WTC11 (cell line): Measurements from ENCODE around the gene TMEM165. TPM values are rescaled to one million over a fixed set of nuclear protein-coding genes. Genes with fewer than 3 reads are reported as not detected.

ENCODE experiments used
- EMX1 ChIP-seq: fragments of 250-450 bp; sonication (Bioruptor Pico); IDR thresholded peaks from 2 replicates; pipeline ENCODE4 v1.8.0; 2021; ENCODE audit warnings: mild to moderate bottlenecking
- ESRRA ChIP-seq: sonication (generic); formaldehyde crosslinking; IDR thresholded peaks from 2 replicates; pipeline ENCODE4 v1.8.1; 2022; ENCODE audit warnings: mild to moderate bottlenecking, missing genetic modification reagents, borderline replicate concordance
- GABPB1 ChIP-seq: sonication (generic); formaldehyde crosslinking; IDR thresholded peaks from 2 replicates; pipeline ENCODE4 v1.8.1; 2023; ENCODE audit warnings: mild to moderate bottlenecking, missing genetic modification reagents
- HMGA2 ChIP-seq: fragments of 250-450 bp; sonication (Bioruptor Pico); IDR thresholded peaks from 2 replicates; pipeline ENCODE4 v1.4.0; 2021; ENCODE audit warnings: mild to moderate bottlenecking, moderate library complexity
- JUN ChIP-seq: sonication (generic); formaldehyde crosslinking; IDR thresholded peaks from 2 replicates; pipeline ENCODE4 v1.8.0; 2023; ENCODE audit warnings: mild to moderate bottlenecking, missing genetic modification reagents
- MYBL2 ChIP-seq: sonication (generic); formaldehyde crosslinking; IDR thresholded peaks from 2 replicates; pipeline ENCODE4 v1.8.1; 2023; ENCODE audit warnings: mild to moderate bottlenecking, moderate library complexity, missing genetic modification reagents
- NFE2L1 ChIP-seq: sonication (generic); formaldehyde crosslinking; IDR thresholded peaks from 2 replicates; pipeline ENCODE4 v1.8.1; 2023; ENCODE audit warnings: missing genetic modification reagents
- NR2C2 ChIP-seq: sonication (generic); formaldehyde crosslinking; IDR thresholded peaks from 2 replicates; pipeline ENCODE4 v1.8.0; 2022; ENCODE audit warnings: mild to moderate bottlenecking, missing genetic modification reagents
- RELA ChIP-seq: sonication (generic); formaldehyde crosslinking; IDR thresholded peaks from 2 replicates; pipeline ENCODE4 v1.8.1; 2022; ENCODE audit warnings: missing genetic modification reagents, mild to moderate bottlenecking, borderline replicate concordance
- SMAD3 ChIP-seq: sonication (generic); formaldehyde crosslinking; IDR thresholded peaks from 2 replicates; pipeline ENCODE4 v1.8.0; 2022; ENCODE audit warnings: missing genetic modification reagents, mild to moderate bottlenecking, borderline replicate concordance
- SMAD4 ChIP-seq: sonication (generic); formaldehyde crosslinking; IDR thresholded peaks from 2 replicates; pipeline ENCODE4 v1.8.0; 2022; ENCODE audit warnings: mild to moderate bottlenecking, missing genetic modification reagents
- SP1 ChIP-seq: sonication (generic); formaldehyde crosslinking; conservative IDR thresholded peaks from 2 replicates; pipeline ENCODE4 v1.8.1; 2022; ENCODE audit warnings: missing genetic modification reagents
- TCF7 ChIP-seq: sonication (generic); formaldehyde crosslinking; IDR thresholded peaks from 2 replicates; pipeline ENCODE4 v1.8.0; 2022; ENCODE audit warnings: mild to moderate bottlenecking, low read depth, missing genetic modification reagents, moderate library complexity
- TEAD4 ChIP-seq: sonication (generic); formaldehyde crosslinking; IDR thresholded peaks from 2 replicates; pipeline ENCODE4 v1.8.0; 2022; ENCODE audit warnings: mild to moderate bottlenecking, missing genetic modification reagents
- ZNF138 ChIP-seq: sonication (generic); formaldehyde crosslinking; conservative IDR thresholded peaks from 2 replicates; pipeline ENCODE4 v1.8.1; 2022; ENCODE audit warnings: mild to moderate bottlenecking, moderate library complexity, missing genetic modification reagents
- total RNA-seq: library from RNA; stranded (reverse); gene quantifications from 3 replicates; pipeline ENCODE4 v1.2.3, GENCODE V29; 2021
- TF ChIP-seq, protein P1 (sequence below): sonication (generic); formaldehyde crosslinking; IDR thresholded peaks from 2 replicates; pipeline ENCODE4 v1.8.0; 2023; ENCODE audit warnings: mild to moderate bottlenecking, missing genetic modification reagents
- TF ChIP-seq, protein P2 (sequence below): fragments of 200-600 bp; IDR thresholded peaks from 2 replicates; pipeline ENCODE4 v1.8.0; 2022; ENCODE audit warnings: antibody characterized with exemption
- TF ChIP-seq, protein P3 (sequence below): sonication (generic); formaldehyde crosslinking; IDR thresholded peaks from 2 replicates; pipeline ENCODE4 v1.8.0; 2022; ENCODE audit warnings: mild to moderate bottlenecking, missing genetic modification reagents
- TF ChIP-seq, protein P4 (sequence below): sonication (generic); formaldehyde crosslinking; IDR thresholded peaks from 2 replicates; pipeline ENCODE4 v1.8.1; 2023; ENCODE audit warnings: mild to moderate bottlenecking, missing genetic modification reagents, moderate library complexity
- TF ChIP-seq, protein P5 (sequence below): fragments of 250-450 bp; sonication (Bioruptor Pico); IDR thresholded peaks from 2 replicates; pipeline ENCODE4 v1.9.0; 2021; ENCODE audit warnings: mild to moderate bottlenecking
- TF ChIP-seq, protein P6 (sequence below): sonication (generic); formaldehyde crosslinking; IDR thresholded peaks from 2 replicates; pipeline ENCODE4 v1.8.0; 2022; ENCODE audit warnings: missing genetic modification reagents
- TF ChIP-seq, protein P7 (sequence below): sonication (generic); formaldehyde crosslinking; IDR thresholded peaks from 2 replicates; pipeline ENCODE4 v1.8.1; 2023; ENCODE audit warnings: mild to moderate bottlenecking, missing genetic modification reagents
- TF ChIP-seq, protein P8 (sequence below): fragments of 250-450 bp; sonication (Bioruptor Pico); IDR thresholded peaks from 2 replicates; pipeline ENCODE4 v1.9.0; 2021; ENCODE audit warnings: moderate library complexity, mild to moderate bottlenecking, inconsistent platforms, borderline replicate concordance
- TF ChIP-seq, protein P9 (sequence below): sonication (generic); formaldehyde crosslinking; conservative IDR thresholded peaks from 2 replicates; pipeline ENCODE4 v1.8.1; 2023; ENCODE audit warnings: mild to moderate bottlenecking, low read depth, missing genetic modification reagents, moderate library complexity

The TMEM165 gene
- total RNA-seq, 1 experiment from 2014 or later, result 88.6 TPM

DNA sequence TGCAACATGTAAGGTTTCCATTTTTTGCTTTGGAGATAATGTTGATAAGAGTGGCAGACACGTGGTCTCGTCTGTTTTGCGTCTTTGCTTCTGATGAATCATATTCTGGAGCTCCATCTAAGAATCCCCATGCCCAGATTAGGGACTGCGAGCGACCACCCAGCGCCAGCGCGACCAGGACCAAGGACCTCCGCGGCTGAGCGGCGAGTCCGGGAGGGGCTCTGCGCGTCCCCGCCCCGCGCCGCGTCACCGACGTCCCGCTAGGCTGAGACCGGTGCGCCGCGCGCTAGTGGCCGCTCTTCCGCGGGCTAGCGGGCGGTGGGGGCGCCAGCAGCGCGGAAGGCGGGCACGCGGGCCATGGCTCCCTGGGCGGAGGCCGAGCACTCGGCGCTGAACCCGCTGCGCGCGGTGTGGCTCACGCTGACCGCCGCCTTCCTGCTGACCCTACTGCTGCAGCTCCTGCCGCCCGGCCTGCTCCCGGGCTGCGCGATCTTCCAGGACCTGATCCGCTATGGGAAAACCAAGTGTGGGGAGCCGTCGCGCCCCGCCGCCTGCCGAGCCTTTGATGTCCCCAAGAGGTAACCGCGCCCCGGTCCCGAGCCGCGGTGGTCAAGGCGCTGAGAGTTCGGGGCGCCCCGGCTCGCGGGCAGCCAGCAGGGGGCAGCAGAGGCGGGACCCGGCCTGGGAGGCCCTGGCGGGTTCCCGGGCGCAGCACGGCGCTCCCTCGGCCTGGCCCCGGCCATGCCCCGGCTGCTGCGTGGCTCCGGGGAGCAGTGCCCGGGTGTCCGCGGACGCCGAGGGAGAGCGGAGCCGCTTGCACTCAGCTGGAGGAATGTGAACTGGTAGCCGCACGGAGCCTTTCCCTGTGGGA lies 49.5 kb upstream of the TMEM165 start, which contains the start of gene SRD5A3 (continued):
- TF ChIP-seq, protein P1, sequence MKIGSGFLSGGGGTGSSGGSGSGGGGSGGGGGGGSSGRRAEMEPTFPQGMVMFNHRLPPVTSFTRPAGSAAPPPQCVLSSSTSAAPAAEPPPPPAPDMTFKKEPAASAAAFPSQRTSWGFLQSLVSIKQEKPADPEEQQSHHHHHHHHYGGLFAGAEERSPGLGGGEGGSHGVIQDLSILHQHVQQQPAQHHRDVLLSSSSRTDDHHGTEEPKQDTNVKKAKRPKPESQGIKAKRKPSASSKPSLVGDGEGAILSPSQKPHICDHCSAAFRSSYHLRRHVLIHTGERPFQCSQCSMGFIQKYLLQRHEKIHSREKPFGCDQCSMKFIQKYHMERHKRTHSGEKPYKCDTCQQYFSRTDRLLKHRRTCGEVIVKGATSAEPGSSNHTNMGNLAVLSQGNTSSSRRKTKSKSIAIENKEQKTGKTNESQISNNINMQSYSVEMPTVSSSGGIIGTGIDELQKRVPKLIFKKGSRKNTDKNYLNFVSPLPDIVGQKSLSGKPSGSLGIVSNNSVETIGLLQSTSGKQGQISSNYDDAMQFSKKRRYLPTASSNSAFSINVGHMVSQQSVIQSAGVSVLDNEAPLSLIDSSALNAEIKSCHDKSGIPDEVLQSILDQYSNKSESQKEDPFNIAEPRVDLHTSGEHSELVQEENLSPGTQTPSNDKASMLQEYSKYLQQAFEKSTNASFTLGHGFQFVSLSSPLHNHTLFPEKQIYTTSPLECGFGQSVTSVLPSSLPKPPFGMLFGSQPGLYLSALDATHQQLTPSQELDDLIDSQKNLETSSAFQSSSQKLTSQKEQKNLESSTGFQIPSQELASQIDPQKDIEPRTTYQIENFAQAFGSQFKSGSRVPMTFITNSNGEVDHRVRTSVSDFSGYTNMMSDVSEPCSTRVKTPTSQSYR, result no peak
- TF ChIP-seq, protein P2, sequence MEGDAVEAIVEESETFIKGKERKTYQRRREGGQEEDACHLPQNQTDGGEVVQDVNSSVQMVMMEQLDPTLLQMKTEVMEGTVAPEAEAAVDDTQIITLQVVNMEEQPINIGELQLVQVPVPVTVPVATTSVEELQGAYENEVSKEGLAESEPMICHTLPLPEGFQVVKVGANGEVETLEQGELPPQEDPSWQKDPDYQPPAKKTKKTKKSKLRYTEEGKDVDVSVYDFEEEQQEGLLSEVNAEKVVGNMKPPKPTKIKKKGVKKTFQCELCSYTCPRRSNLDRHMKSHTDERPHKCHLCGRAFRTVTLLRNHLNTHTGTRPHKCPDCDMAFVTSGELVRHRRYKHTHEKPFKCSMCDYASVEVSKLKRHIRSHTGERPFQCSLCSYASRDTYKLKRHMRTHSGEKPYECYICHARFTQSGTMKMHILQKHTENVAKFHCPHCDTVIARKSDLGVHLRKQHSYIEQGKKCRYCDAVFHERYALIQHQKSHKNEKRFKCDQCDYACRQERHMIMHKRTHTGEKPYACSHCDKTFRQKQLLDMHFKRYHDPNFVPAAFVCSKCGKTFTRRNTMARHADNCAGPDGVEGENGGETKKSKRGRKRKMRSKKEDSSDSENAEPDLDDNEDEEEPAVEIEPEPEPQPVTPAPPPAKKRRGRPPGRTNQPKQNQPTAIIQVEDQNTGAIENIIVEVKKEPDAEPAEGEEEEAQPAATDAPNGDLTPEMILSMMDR, result peak; percentile 80
- TF ChIP-seq, protein P3, sequence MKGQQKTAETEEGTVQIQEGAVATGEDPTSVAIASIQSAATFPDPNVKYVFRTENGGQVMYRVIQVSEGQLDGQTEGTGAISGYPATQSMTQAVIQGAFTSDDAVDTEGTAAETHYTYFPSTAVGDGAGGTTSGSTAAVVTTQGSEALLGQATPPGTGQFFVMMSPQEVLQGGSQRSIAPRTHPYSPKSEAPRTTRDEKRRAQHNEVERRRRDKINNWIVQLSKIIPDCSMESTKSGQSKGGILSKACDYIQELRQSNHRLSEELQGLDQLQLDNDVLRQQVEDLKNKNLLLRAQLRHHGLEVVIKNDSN (CRISPR knock-in tag), result no peak
- TF ChIP-seq RELA (CRISPR knock-in tag), result peak; percentile 86; the same call in 1 of the 2 replicates
- TF ChIP-seq NFE2L1, result no peak
- TF ChIP-seq ZNF138, result no peak
- TF ChIP-seq SMAD3, result no peak
- no peak for TF ChIP-seq TCF7 (CRISPR knock-in tag)
- TF ChIP-seq, protein P4, sequence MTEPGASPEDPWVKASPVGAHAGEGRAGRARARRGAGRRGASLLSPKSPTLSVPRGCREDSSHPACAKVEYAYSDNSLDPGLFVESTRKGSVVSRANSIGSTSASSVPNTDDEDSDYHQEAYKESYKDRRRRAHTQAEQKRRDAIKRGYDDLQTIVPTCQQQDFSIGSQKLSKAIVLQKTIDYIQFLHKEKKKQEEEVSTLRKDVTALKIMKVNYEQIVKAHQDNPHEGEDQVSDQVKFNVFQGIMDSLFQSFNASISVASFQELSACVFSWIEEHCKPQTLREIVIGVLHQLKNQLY, result no peak; the same call in 1 of the 2 replicates
- no peak for TF ChIP-seq TEAD4
- TF ChIP-seq, protein P5, sequence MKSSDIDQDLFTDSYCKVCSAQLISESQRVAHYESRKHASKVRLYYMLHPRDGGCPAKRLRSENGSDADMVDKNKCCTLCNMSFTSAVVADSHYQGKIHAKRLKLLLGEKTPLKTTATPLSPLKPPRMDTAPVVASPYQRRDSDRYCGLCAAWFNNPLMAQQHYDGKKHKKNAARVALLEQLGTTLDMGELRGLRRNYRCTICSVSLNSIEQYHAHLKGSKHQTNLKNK (CRISPR knock-in tag), result no peak
- TF ChIP-seq SP1 (CRISPR knock-in tag), result peak; percentile 61
- TF ChIP-seq SMAD4, result no peak
- TF ChIP-seq, protein P6, sequence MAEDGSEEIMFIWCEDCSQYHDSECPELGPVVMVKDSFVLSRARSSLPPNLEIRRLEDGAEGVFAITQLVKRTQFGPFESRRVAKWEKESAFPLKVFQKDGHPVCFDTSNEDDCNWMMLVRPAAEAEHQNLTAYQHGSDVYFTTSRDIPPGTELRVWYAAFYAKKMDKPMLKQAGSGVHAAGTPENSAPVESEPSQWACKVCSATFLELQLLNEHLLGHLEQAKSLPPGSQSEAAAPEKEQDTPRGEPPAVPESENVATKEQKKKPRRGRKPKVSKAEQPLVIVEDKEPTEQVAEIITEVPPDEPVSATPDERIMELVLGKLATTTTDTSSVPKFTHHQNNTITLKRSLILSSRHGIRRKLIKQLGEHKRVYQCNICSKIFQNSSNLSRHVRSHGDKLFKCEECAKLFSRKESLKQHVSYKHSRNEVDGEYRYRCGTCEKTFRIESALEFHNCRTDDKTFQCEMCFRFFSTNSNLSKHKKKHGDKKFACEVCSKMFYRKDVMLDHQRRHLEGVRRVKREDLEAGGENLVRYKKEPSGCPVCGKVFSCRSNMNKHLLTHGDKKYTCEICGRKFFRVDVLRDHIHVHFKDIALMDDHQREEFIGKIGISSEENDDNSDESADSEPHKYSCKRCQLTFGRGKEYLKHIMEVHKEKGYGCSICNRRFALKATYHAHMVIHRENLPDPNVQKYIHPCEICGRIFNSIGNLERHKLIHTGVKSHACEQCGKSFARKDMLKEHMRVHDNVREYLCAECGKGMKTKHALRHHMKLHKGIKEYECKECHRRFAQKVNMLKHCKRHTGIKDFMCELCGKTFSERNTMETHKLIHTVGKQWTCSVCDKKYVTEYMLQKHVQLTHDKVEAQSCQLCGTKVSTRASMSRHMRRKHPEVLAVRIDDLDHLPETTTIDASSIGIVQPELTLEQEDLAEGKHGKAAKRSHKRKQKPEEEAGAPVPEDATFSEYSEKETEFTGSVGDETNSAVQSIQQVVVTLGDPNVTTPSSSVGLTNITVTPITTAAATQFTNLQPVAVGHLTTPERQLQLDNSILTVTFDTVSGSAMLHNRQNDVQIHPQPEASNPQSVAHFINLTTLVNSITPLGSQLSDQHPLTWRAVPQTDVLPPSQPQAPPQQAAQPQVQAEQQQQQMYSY (CRISPR knock-in tag), result no peak
- TF ChIP-seq, protein P7, sequence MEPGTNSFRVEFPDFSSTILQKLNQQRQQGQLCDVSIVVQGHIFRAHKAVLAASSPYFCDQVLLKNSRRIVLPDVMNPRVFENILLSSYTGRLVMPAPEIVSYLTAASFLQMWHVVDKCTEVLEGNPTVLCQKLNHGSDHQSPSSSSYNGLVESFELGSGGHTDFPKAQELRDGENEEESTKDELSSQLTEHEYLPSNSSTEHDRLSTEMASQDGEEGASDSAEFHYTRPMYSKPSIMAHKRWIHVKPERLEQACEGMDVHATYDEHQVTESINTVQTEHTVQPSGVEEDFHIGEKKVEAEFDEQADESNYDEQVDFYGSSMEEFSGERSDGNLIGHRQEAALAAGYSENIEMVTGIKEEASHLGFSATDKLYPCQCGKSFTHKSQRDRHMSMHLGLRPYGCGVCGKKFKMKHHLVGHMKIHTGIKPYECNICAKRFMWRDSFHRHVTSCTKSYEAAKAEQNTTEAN (CRISPR knock-in tag), result no peak
- TF ChIP-seq, protein P8, sequence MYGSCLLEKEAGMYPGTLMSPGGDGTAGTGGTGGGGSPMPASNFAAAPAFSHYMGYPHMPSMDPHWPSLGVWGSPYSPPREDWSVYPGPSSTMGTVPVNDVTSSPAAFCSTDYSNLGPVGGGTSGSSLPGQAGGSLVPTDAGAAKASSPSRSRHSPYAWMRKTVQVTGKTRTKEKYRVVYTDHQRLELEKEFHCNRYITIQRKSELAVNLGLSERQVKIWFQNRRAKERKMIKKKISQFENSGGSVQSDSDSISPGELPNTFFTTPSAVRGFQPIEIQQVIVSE (CRISPR knock-in tag), result no peak
- no peak for TF ChIP-seq MYBL2 (CRISPR knock-in tag)
- TF ChIP-seq GABPB1, result 0 out of 2 replicates have a peak, but pooled peaks have one; percentile 43
- TF ChIP-seq ESRRA (CRISPR knock-in tag), result peak; percentile 67; the same call in 1 of the 2 replicates
- no peak for TF ChIP-seq NR2C2 (CRISPR knock-in tag)
- TF ChIP-seq EMX1 (CRISPR knock-in tag), result no peak
- no peak for TF ChIP-seq HMGA2 (CRISPR knock-in tag)
- no peak for TF ChIP-seq JUN (CRISPR knock-in tag)
- TF ChIP-seq, protein P9, sequence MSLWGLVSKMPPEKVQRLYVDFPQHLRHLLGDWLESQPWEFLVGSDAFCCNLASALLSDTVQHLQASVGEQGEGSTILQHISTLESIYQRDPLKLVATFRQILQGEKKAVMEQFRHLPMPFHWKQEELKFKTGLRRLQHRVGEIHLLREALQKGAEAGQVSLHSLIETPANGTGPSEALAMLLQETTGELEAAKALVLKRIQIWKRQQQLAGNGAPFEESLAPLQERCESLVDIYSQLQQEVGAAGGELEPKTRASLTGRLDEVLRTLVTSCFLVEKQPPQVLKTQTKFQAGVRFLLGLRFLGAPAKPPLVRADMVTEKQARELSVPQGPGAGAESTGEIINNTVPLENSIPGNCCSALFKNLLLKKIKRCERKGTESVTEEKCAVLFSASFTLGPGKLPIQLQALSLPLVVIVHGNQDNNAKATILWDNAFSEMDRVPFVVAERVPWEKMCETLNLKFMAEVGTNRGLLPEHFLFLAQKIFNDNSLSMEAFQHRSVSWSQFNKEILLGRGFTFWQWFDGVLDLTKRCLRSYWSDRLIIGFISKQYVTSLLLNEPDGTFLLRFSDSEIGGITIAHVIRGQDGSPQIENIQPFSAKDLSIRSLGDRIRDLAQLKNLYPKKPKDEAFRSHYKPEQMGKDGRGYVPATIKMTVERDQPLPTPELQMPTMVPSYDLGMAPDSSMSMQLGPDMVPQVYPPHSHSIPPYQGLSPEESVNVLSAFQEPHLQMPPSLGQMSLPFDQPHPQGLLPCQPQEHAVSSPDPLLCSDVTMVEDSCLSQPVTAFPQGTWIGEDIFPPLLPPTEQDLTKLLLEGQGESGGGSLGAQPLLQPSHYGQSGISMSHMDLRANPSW (CRISPR knock-in tag), result no peak
